HepG2 (cell line): ENCODE measurements around the gene TIPRL. TPM values are rescaled to one million over a fixed set of nuclear protein-coding genes. Genes with fewer than 3 reads are reported as not detected.

Experiments used
- AKAP8 ChIP-seq: sonication (generic); formaldehyde crosslinking; IDR thresholded peaks from 2 replicates; pipeline ENCODE4 v1.5.1; 2020; ENCODE audit warnings: mild to moderate bottlenecking, missing genetic modification reagents
- EEA1 ChIP-seq: sonication (generic); formaldehyde crosslinking; IDR thresholded peaks from 2 replicates; pipeline ENCODE4 v1.5.1; 2020; ENCODE audit warnings: mild to moderate bottlenecking, missing genetic modification reagents, borderline replicate concordance
- EHMT2 ChIP-seq: fragments of 200-600 bp; sonication (generic); IDR thresholded peaks from 2 replicates; pipeline ENCODE4 v1.7.0; 2017; ENCODE audit warnings: antibody characterized with exemption, low read depth, low read length, borderline replicate concordance
- HNF1B ChIP-seq: sonication (generic); formaldehyde crosslinking; IDR thresholded peaks from 2 replicates; pipeline ENCODE4 v1.5.1; 2020; ENCODE audit warnings: mild to moderate bottlenecking, moderate library complexity, missing genetic modification reagents
- JUN ChIP-seq: sonication (generic); formaldehyde crosslinking; IDR thresholded peaks from 2 replicates; pipeline ENCODE4 v1.4.0; 2020; ENCODE audit warnings: mild to moderate bottlenecking, missing genetic modification reagents
- MXD3 ChIP-seq: IDR thresholded peaks from 2 replicates; pipeline ENCODE4 v1.6.1; 2016; ENCODE audit warnings: mild to moderate bottlenecking, missing biosample characterization, missing genetic modification reagents
- PBX3 ChIP-seq: sonication (generic); formaldehyde crosslinking; IDR thresholded peaks from 2 replicates; pipeline ENCODE4 v1.8.1; 2023; ENCODE audit warnings: missing genetic modification reagents, inconsistent platforms, borderline replicate concordance
- UBTF ChIP-seq: sonication (generic); formaldehyde crosslinking; IDR thresholded peaks from 2 replicates; pipeline ENCODE4 v1.4.0; 2020; ENCODE audit warnings: mild to moderate bottlenecking, missing genetic modification reagents
- ZNF414 ChIP-seq: sonication (generic); formaldehyde crosslinking; IDR thresholded peaks from 2 replicates; pipeline ENCODE4 v1.5.0; 2020; ENCODE audit warnings: missing genetic modification reagents
- ZNF609 ChIP-seq: sonication (generic); formaldehyde crosslinking; IDR thresholded peaks from 2 replicates; pipeline ENCODE4 v1.4.0; 2020; ENCODE audit warnings: mild to moderate bottlenecking, missing genetic modification reagents, borderline replicate concordance
- ZNF616 ChIP-seq: sonication (generic); formaldehyde crosslinking; IDR thresholded peaks from 2 replicates; pipeline ENCODE4 v1.5.0; 2020; ENCODE audit warnings: low read depth, mild to moderate bottlenecking, missing genetic modification reagents
- ZNF670 ChIP-seq: sonication (generic); formaldehyde crosslinking; IDR thresholded peaks from 2 replicates; pipeline ENCODE4 v1.8.0; 2022; ENCODE audit warnings: mild to moderate bottlenecking, missing genetic modification reagents, borderline replicate concordance
- ZNF770 ChIP-seq: sonication (generic); formaldehyde crosslinking; IDR thresholded peaks from 2 replicates; pipeline ENCODE4 v1.5.0; 2020; ENCODE audit warnings: mild to moderate bottlenecking, missing genetic modification reagents
- polyA plus RNA-seq, 8 experiments: library from polyadenylated mRNA; depleted of rRNA in 3 of 8; stranded (reverse) in 7 of 8; unstranded in 1 of 8; fragments of >200 nt; fragmentation: Illumina TruSeq in 4 of 8; extraction: Trizol in 4 of 8; gene quantifications; 2 replicates each; pipeline versions ENCODE4 v1.2.1 to v1.2.3, GENCODE V29; 2011 to 2016; ENCODE audit warnings: low read depth in 4 of 8, missing spikeins in 1 of 8, mixed read lengths in 1 of 8; ENCODE audit not compliant: insufficient read depth in 1 of 8
- total RNA-seq, 5 experiments: library from RNA; depleted of rRNA; stranded (reverse); fragments of >200 nt; fragmentation: Illumina TruSeq; extraction: Trizol; gene quantifications; 2 replicates each; pipeline ENCODE4 v1.2.3, GENCODE V29; 2016; ENCODE audit warnings: low read depth in 1 of 5

TIPRL gene
- total and polyA plus RNA-seq, 2 of the 13 experiments (the other 11 are each of a cell fraction or from before 2014, with no cell fraction given) = 10.1 to 22.8 TPM

- TF ChIP-seq ZNF609 (CRISPR knock-in tag) (no peak), ZNF616 (CRISPR knock-in tag) (no peak), EHMT2 (no peak), JUN (CRISPR knock-in tag) (peak; percentile 81; the same call in 1 of the 2 replicates), HNF1B (CRISPR knock-in tag) (0 out of 2 replicates have a peak, but pooled peaks have one; percentile 4), MXD3 (CRISPR knock-in tag) (peak; percentile 60; the same call in 1 of the 2 replicates), ZNF670 (CRISPR knock-in tag) (peak; percentile 69; the same call in 1 of the 2 replicates), PBX3 (CRISPR knock-in tag) (no peak), ZNF414 (0 out of 2 replicates have a peak, but pooled peaks have one; percentile 72), AKAP8 (CRISPR knock-in tag) (no peak), UBTF (CRISPR knock-in tag) (peak; percentile 86), EEA1 (CRISPR knock-in tag) (0 out of 2 replicates have a peak, but pooled peaks have one; percentile 43), ZNF770 (peak; percentile 30; the same call in 1 of the 2 replicates)
Measured at GRCh38 chr1:168178638-168179437, at the start of gene TIPRL (continued).
